ENCODE results near the gene GRAMD4. TPM values are rescaled to one million over a fixed set of nuclear protein-coding genes. Genes with fewer than 3 reads are reported as not detected.

GRAMD4 gene
- total RNA-seq: 64.8 TPM
- long read RNA-seq, transcript GRAMD4-203 (4 exons, 2,834 nt): major isoform, 5 of 105 reads
- long read RNA-seq, partial matches to known transcripts: 21 of 105 reads
- long read RNA-seq, other reads (novel, unspliced or antisense): 79 of 105 reads

- DNase-seq (ENCODE audit: low spot score): no peak
- intact Hi-C loops (cut with DNase I): no loop called here
Measured at GRCh38 chr22:46619830-46620501, at the start of gene GRAMD4. Gene GRAMD4, plus strand, starts transcription at chr22:46620386. Its CDS starts 6,414 bp downstream, at chr22:46626800.

GRCh38 chr22:46571642-46572250, 48.4 kb upstream of the GRAMD4 start:
- intact Hi-C loops (cut with DNase I): no loop called here
- DNase-seq (ENCODE audit: low spot score): no peak

GRCh38 chr22:46572911-46573780, 47.0 kb upstream of the GRAMD4 start:
- intact Hi-C loops (cut with DNase I): no loop called here
- no peak for DNase-seq (ENCODE audit: low spot score)

- intact Hi-C loops (cut with DNase I): no loop called here
Measured at GRCh38 chr22:46573781-46574437, 46.3 kb upstream of the GRAMD4 start.

GRCh38 chr22:46574438-46574992, 45.7 kb upstream of the GRAMD4 start:
- intact Hi-C loops (cut with DNase I): no loop called here
- no peak for DNase-seq (ENCODE audit: low spot score)

More at GRCh38 chr22:46573781-46574437, 46.3 kb upstream of the GRAMD4 start:
- DNase-seq (ENCODE audit: low spot score): no peak

GRCh38 chr22:46574993-46575910, 44.9 kb upstream of the GRAMD4 start:
- DNase-seq (ENCODE audit: low spot score): no peak
- intact Hi-C loops (cut with DNase I): loop anchor here (5.0 kb wide), 3 partner anchors 112 to 182 kb away; partner anchors contain the start of gene CERK

GRCh38 chr22:46575911-46576555, 44.2 kb upstream of the GRAMD4 start:
- intact Hi-C loops (cut with DNase I): loop anchor here (5.0 kb wide), 3 partner anchors 111 to 181 kb away; partner anchors contain the start of gene CERK
- no peak for DNase-seq (ENCODE audit: low spot score)

GRCh38 chr22:46576556-46577367, 43.4 kb upstream of the GRAMD4 start:
- no peak for DNase-seq (ENCODE audit: low spot score)
- intact Hi-C loops (cut with DNase I): loop anchor here (5.0 kb wide), 3 partner anchors 111 to 181 kb away; partner anchors contain the start of gene CERK

- DNase-seq (ENCODE audit: low spot score): no peak
Measured at GRCh38 chr22:46577368-46578249, 42.6 kb upstream of the GRAMD4 start.

GRCh38 chr22:46578251-46578823, 41.8 kb upstream of the GRAMD4 start:
- intact Hi-C loops (cut with DNase I): loop anchor here (5.0 kb wide), 3 partner anchors 109 to 179 kb away; partner anchors contain the start of gene CERK
- no peak for DNase-seq (ENCODE audit: low spot score)

More at GRCh38 chr22:46577368-46578249, 42.6 kb upstream of the GRAMD4 start:
- intact Hi-C loops (cut with DNase I): loop anchor here (5.0 kb wide), 3 partner anchors 110 to 180 kb away; partner anchors contain the start of gene CERK

GRCh38 chr22:46578824-46579561, 41.2 kb upstream of the GRAMD4 start:
- no peak for DNase-seq (ENCODE audit: low spot score)
- intact Hi-C loops (cut with DNase I): loop anchor here (5.0 kb wide), 3 partner anchors 108 to 178 kb away; partner anchors contain the start of gene CERK

- intact Hi-C loops (cut with DNase I): loop anchor here (5.0 kb wide), 3 partner anchors 107 to 177 kb away; partner anchors contain the start of gene CERK
- peak; percentile 64 for DNase-seq (ENCODE audit: low spot score)
Measured at GRCh38 chr22:46579751-46580449, 40.3 kb upstream of the GRAMD4 start.

GRCh38 chr22:46580940-46581537, 39.1 kb upstream of the GRAMD4 start:
- no peak for DNase-seq (ENCODE audit: low spot score)
- intact Hi-C loops (cut with DNase I): no loop called here
